GM21825 (cell line): ENCODE measurements around the gene F12.

Experiments
- ATAC-seq: cut with Tn5 transposase; IDR thresholded peaks from one replicate; pipeline ENCODE4 v1.9.1; 2021; ENCODE audit warnings: mild to moderate bottlenecking, moderate library complexity; ENCODE audit not compliant: unreplicated experiment

F12 gene

GRCh38 chr5:177447066-177447610, 37.8 kb upstream of the F12 start:
- peak; percentile 33 for ATAC-seq

GRCh38 chr5:177446200-177447065, 37.1 kb upstream of the F12 start, which contains the start of gene PRR7:
Gene PRR7, plus strand, starts transcription at chr5:177446814. Its CDS starts 8,254 bp downstream, at chr5:177455068.
- peak; percentile 47 for ATAC-seq

- no peak for ATAC-seq
Measured at GRCh38 chr5:177445917-177446199, 36.5 kb upstream of the F12 start.

GRCh38 chr5:177445052-177445916, 35.9 kb upstream of the F12 start:
- ATAC-seq, result no peak

- no peak for ATAC-seq
Measured at GRCh38 chr5:177444106-177445051, 35.0 kb upstream of the F12 start.

GRCh38 chr5:177443144-177443983, 34.0 kb upstream of the F12 start:
- no peak for ATAC-seq

- ATAC-seq, result no peak
Measured at GRCh38 chr5:177442066-177442826, 32.9 kb upstream of the F12 start.

GRCh38 chr5:177440990-177441780, 31.8 kb upstream of the F12 start:
- no peak for ATAC-seq

- ATAC-seq, result no peak
Measured at GRCh38 chr5:177440211-177440989, 31.0 kb upstream of the F12 start.

GRCh38 chr5:177439518-177440053, 30.2 kb upstream of the F12 start:
- ATAC-seq, result no peak

GRCh38 chr5:177438468-177438867, 29.1 kb upstream of the F12 start:
- ATAC-seq, result no peak

- ATAC-seq, result no peak
Measured at GRCh38 chr5:177437623-177438022, 28.3 kb upstream of the F12 start.

- no peak for ATAC-seq
Measured at GRCh38 chr5:177435847-177436536, 26.6 kb upstream of the F12 start.

- no peak for ATAC-seq
Measured at GRCh38 chr5:177434942-177435738, 25.8 kb upstream of the F12 start.

GRCh38 chr5:177434437-177434836, 25.1 kb upstream of the F12 start:
- no peak for ATAC-seq
